ENCODE data around the gene FRMD6.

Gene FRMD6

GRCh38 chr14:51651388-51652167, at the start of gene FRMD6:
TSS of gene FRMD6 (plus strand) at chr14:51651910. CDS start at chr14:51689837, 37,927 bp downstream.
- peak; percentile 86 for DNase-seq (ENCODE audit: extremely low spot score, insufficient read length, low read depth)
- peak; percentile 9 for FAIRE-seq

GRCh38 chr14:51602310-51602709, 49.4 kb upstream of the FRMD6 start:
- no peak for DNase-seq (ENCODE audit: extremely low spot score, insufficient read length, low read depth)

GRCh38 chr14:51603495-51603894, 48.2 kb upstream of the FRMD6 start:
- FAIRE-seq (no peak), DNase-seq (ENCODE audit: extremely low spot score, insufficient read length, low read depth) (no peak)

More at GRCh38 chr14:51602310-51602709, 49.4 kb upstream of the FRMD6 start:
- FAIRE-seq, result peak; percentile 12

- no peak for DNase-seq (ENCODE audit: extremely low spot score, insufficient read length, low read depth)
Observed at GRCh38 chr14:51604073-51604472, 47.6 kb upstream of the FRMD6 start.

GRCh38 chr14:51605575-51605974, 46.1 kb upstream of the FRMD6 start:
- FAIRE-seq (no peak), DNase-seq (ENCODE audit: extremely low spot score, insufficient read length, low read depth) (no peak)

More at GRCh38 chr14:51604073-51604472, 47.6 kb upstream of the FRMD6 start:
- no peak for FAIRE-seq

GRCh38 chr14:51607711-51608110, 44.0 kb upstream of the FRMD6 start:
- no peak for FAIRE-seq
- DNase-seq (ENCODE audit: extremely low spot score, insufficient read length, low read depth), result no peak

- DNase-seq (ENCODE audit: extremely low spot score, insufficient read length, low read depth) (no peak), FAIRE-seq (no peak)
Observed at GRCh38 chr14:51609251-51609954, 42.3 kb upstream of the FRMD6 start.

GRCh38 chr14:51609955-51610283, 41.8 kb upstream of the FRMD6 start:
- no peak for FAIRE-seq
- no peak for DNase-seq (ENCODE audit: extremely low spot score, insufficient read length, low read depth)

- DNase-seq (ENCODE audit: extremely low spot score, insufficient read length, low read depth) (no peak), FAIRE-seq (no peak)
Observed at GRCh38 chr14:51610771-51611170, 40.9 kb upstream of the FRMD6 start.

- no peak for FAIRE-seq
Observed at GRCh38 chr14:51612449-51612848, 39.3 kb upstream of the FRMD6 start.

GRCh38 chr14:51613416-51613815, 38.3 kb upstream of the FRMD6 start:
- FAIRE-seq (no peak), DNase-seq (ENCODE audit: extremely low spot score, insufficient read length, low read depth) (no peak)

More at GRCh38 chr14:51612449-51612848, 39.3 kb upstream of the FRMD6 start:
- no peak for DNase-seq (ENCODE audit: extremely low spot score, insufficient read length, low read depth)

- FAIRE-seq, result no peak
- DNase-seq (ENCODE audit: extremely low spot score, insufficient read length, low read depth), result no peak
Observed at GRCh38 chr14:51614707-51615106, 37.0 kb upstream of the FRMD6 start.

GRCh38 chr14:51616256-51616655, 35.5 kb upstream of the FRMD6 start:
- FAIRE-seq, result no peak
- DNase-seq (ENCODE audit: extremely low spot score, insufficient read length, low read depth), result no peak

GRCh38 chr14:51616724-51617409, 34.8 kb upstream of the FRMD6 start:
- FAIRE-seq, result no peak
- no peak for DNase-seq (ENCODE audit: extremely low spot score, insufficient read length, low read depth)

- DNase-seq (ENCODE audit: extremely low spot score, insufficient read length, low read depth), result no peak
- no peak for FAIRE-seq
Observed at GRCh38 chr14:51619561-51619960, 32.1 kb upstream of the FRMD6 start.

GRCh38 chr14:51620056-51620455, 31.7 kb upstream of the FRMD6 start:
- DNase-seq (ENCODE audit: extremely low spot score, insufficient read length, low read depth), result no peak
- FAIRE-seq, result no peak

GRCh38 chr14:51621654-51622053, 30.1 kb upstream of the FRMD6 start:
- FAIRE-seq, result no peak
- DNase-seq (ENCODE audit: extremely low spot score, insufficient read length, low read depth), result no peak

GRCh38 chr14:51622376-51622775, 29.3 kb upstream of the FRMD6 start:
- DNase-seq (ENCODE audit: extremely low spot score, insufficient read length, low read depth), result no peak
- FAIRE-seq, result no peak

- DNase-seq (ENCODE audit: extremely low spot score, insufficient read length, low read depth) (no peak), FAIRE-seq (no peak)
Observed at GRCh38 chr14:51624955-51625569, 26.6 kb upstream of the FRMD6 start.

- no peak for DNase-seq (ENCODE audit: extremely low spot score, insufficient read length, low read depth)
Observed at GRCh38 chr14:51626185-51626584, 25.5 kb upstream of the FRMD6 start.

More at GRCh38 chr14:51626185-51626584, 25.5 kb upstream of the FRMD6 start:
- FAIRE-seq, result no peak
